ENCODE data around the gene PHB1.
A peak's percentile ranks its signal among the peaks of the same experiment; 100 is the strongest.
"Not testable (repeated sequence)": the region's sequence is repeated elsewhere in the genome, so short reads cannot be mapped to it uniquely, and the experiment has no call there.

Gene PHB1

DNA sequence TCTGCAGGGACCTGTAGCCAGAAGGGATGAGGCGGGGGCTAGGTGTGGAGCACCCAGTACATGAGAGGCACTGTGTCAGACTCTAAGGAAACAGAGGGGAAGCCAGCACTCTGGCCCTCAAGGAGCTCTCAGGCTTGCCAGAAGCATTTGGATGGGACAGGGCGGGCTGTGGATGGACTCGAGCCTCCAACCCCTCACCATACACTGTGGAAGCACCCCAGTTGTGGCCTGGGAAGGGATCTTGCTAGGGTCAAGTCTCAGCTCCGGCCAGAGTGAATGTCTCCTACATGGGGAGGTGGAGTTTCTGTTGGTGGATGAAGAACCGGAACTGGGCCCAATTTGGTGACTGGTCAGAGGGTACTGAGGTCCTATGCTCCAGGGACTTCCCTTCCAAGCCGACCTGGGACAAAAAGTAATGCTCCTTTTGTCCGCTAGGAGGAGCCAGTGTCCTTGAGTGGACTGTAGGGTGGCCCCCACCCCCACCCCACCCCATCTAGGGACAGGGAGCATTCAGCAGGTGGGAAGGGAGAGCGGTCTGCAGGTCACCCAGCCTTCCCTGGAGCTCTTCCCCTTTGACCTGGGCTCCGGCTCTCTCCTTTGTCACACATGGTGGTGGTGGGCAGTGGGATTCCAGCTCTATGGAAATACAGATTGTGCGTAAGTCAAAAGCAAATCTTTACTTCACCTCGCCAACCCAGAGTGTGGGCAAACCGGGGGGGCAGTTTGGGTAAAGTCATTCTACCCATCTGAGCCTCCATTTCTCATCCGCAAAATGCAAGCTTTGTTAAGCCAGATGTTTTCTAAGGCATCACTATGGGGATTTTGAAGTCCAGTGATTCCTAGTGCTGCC lies 20.4 kb upstream of the PHB1 start:
- no peaks in the 10 kb centered on the region for H3K9me3 Mint-ChIP-seq
- no peaks in the 10 kb centered on the region for H3K36me3 Mint-ChIP-seq (ENCODE audit: low read depth)
- TF ChIP-seq, protein P1, sequence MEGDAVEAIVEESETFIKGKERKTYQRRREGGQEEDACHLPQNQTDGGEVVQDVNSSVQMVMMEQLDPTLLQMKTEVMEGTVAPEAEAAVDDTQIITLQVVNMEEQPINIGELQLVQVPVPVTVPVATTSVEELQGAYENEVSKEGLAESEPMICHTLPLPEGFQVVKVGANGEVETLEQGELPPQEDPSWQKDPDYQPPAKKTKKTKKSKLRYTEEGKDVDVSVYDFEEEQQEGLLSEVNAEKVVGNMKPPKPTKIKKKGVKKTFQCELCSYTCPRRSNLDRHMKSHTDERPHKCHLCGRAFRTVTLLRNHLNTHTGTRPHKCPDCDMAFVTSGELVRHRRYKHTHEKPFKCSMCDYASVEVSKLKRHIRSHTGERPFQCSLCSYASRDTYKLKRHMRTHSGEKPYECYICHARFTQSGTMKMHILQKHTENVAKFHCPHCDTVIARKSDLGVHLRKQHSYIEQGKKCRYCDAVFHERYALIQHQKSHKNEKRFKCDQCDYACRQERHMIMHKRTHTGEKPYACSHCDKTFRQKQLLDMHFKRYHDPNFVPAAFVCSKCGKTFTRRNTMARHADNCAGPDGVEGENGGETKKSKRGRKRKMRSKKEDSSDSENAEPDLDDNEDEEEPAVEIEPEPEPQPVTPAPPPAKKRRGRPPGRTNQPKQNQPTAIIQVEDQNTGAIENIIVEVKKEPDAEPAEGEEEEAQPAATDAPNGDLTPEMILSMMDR (IDR thresholded peaks at IDR 0.05; ENCODE audit: unreplicated experiment in 3 of 3), result peak; percentile 77 to 82 (median 80)
- no peak overlapping the region for H3K4me3 Mint-ChIP-seq
- peaks cover 46% of the 10 kb centered on the region for H3K4me1 Mint-ChIP-seq
- peak overlapping the region in 2 of 3 experiments; percentile 1 to 50 for H3K27ac Mint-ChIP-seq
- H3K27me3 Mint-ChIP-seq (ENCODE audit: low read depth), result peaks cover 16% of the 10 kb centered on the region

GRCh38 chr17:49433000-49433694 lies 18.5 kb upstream of the PHB1 start:
- Mint-ChIP-seq H3K9me3 (no peaks in the 10 kb centered on the region), H3K4me3 (no peak overlapping the region), H3K27me3 (ENCODE audit: low read depth) (peaks cover 16% of the 10 kb centered on the region), H3K4me1 (peaks cover 27% of the 10 kb centered on the region), H3K27ac (no peak overlapping the region), H3K36me3 (ENCODE audit: low read depth) (no peaks in the 10 kb centered on the region)
- TF ChIP-seq, protein P1 (IDR thresholded peaks at IDR 0.05; ENCODE audit: unreplicated experiment in 3 of 3), result no peak

DNA sequence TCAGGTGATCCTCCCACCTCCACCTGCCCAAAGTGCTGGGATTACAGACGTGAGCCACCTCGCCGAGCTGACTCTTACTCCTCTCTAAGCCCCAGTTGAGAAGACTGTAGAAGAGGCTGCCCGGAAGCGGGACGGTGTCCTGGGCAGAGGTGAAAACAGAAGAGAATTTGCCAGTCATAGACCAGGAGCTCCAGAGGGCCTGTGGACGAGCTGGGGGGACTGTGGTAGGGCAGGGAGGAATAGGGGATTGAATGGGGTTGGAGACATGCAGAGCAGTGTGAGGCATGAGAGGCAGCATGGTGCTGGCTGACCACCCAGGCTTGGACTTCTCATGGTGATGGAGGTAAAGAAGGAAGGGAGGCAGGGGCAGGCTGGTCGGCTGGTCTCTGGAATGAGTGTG lies 17.1 kb upstream of the PHB1 start:
- Mint-ChIP-seq H3K36me3 (ENCODE audit: low read depth) (no peaks in the 10 kb centered on the region), H3K4me3 (no peak overlapping the region), H3K9me3 (peaks cover under 1% of the 10 kb centered on the region), H3K27me3 (ENCODE audit: low read depth) (peaks cover 5% of the 10 kb centered on the region), H3K27ac (no peak overlapping the region), H3K4me1 (peaks cover 15% of the 10 kb centered on the region)
- TF ChIP-seq, protein P1 (IDR thresholded peaks at IDR 0.05; ENCODE audit: unreplicated experiment in 3 of 3), result no peak

GRCh38 chr17:49425004-49425286 lies 10.3 kb upstream of the PHB1 start:
- Mint-ChIP-seq H3K4me3 (no peak overlapping the region), H3K27me3 (ENCODE audit: low read depth) (no peaks in the 10 kb centered on the region), H3K27ac (peak overlapping the region in 1 of 3 experiments; percentile 45), H3K4me1 (peaks cover 6% of the 10 kb centered on the region), H3K9me3 (peaks cover 32% of the 10 kb centered on the region), H3K36me3 (ENCODE audit: low read depth) (peaks cover 5% of the 10 kb centered on the region)
- TF ChIP-seq, protein P1 (IDR thresholded peaks at IDR 0.05; ENCODE audit: unreplicated experiment in 3 of 3), result no peak

- H3K36me3 Mint-ChIP-seq (ENCODE audit: low read depth); H3K4me3 Mint-ChIP-seq; H3K27me3 Mint-ChIP-seq (ENCODE audit: low read depth); H3K4me1 Mint-ChIP-seq: not testable (repeated sequence)
- peak overlapping the region in 1 of 3 experiments; percentile 45 for H3K27ac Mint-ChIP-seq
- peaks cover 32% of the 10 kb centered on the region for H3K9me3 Mint-ChIP-seq
These were observed 9.8 kb upstream of the PHB1 start for GRCh38 chr17:49424276-49425003.

- Mint-ChIP-seq H3K27ac (no peak overlapping the region), H3K36me3 (ENCODE audit: low read depth) (peaks cover 5% of the 10 kb centered on the region), H3K9me3 (peaks cover 32% of the 10 kb centered on the region), H3K4me3 (no peak overlapping the region), H3K27me3 (ENCODE audit: low read depth) (no peaks in the 10 kb centered on the region), H3K4me1 (peaks cover 6% of the 10 kb centered on the region)
- TF ChIP-seq, protein P1 (IDR thresholded peaks at IDR 0.05; ENCODE audit: unreplicated experiment in 3 of 3), result no peak
These were observed 8.0 kb upstream of the PHB1 start for GRCh38 chr17:49422714-49423113.

DNA sequence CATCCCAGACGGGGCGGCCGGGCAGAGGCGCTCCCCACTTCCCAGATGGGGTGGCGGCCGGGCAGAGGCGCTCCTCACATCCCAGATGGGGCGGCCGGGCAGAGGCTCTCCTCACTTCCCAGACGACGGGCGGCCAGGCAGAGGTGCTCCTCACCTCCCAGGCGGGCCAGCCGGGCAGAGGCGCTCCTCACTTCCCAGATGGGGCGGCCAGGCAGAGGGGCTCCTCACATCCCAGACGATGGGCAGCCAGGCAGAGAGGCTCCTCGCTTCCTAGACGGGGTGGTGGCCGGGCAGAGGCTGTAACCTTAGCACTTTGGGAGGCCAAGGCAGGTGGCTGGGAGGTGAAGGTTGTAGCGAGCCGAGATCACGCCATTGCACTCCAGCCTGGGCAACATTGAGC lies 5.1 kb upstream of the PHB1 start:
- not testable (repeated sequence) for H3K27ac Mint-ChIP-seq

DNA sequence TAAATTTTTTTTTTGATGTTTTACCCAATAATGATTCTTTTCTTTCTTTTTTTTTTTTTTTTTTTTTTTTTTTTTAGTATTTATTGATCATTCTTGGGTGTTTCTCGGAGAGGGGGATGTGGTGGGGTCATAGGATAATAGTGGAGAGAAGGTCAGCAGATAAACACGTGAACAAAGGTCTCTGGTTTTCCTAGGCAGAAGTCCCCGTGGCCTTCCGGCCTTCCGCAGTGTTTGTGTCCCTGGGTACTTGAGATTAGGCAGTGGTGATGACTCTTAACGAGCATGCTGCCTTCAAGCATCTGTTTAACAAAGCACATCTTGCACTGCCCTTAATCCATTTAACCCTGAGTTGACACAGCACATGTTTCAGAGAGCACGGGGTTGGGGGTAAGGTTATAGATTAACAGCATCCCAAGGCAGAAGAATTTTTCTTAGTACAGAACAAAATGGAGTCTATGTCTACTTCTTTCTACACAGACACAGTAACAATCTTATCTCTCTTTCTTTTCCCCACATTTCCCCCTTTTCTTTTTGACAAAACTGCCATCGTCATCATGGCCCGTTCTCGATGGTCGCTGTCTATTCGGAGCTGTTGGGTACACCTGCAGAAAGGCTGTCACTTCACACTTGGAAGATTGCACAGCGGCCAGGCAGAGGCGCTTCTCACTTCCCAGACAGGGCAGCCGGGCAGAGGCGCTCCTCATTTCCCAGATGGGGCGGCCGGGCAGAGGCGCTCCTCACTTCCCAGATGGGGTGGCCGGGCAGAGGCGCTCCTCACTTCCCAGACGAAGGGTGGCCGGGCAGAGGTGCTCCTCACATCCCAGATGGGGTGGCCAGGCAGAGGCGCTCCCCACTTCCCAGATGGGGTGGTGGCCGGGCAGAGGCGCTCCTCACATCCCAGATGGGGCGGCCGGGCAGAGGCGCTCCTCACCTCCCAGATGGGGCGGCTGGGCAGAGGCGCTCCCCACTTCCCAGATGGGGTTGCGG lies 4.4 kb upstream of the PHB1 start:
- Mint-ChIP-seq H3K9me3 (peaks cover 23% of the 10 kb centered on the region), H3K4me1 (peaks cover 11% of the 10 kb centered on the region)
- not testable (repeated sequence) for H3K36me3 Mint-ChIP-seq (ENCODE audit: low read depth); H3K27ac Mint-ChIP-seq; H3K27me3 Mint-ChIP-seq (ENCODE audit: low read depth); H3K4me3 Mint-ChIP-seq

More for the DNA sequence above, 5.1 kb upstream of the PHB1 start:
- not testable (repeated sequence) for H3K4me3 Mint-ChIP-seq; H3K36me3 Mint-ChIP-seq (ENCODE audit: low read depth); H3K27me3 Mint-ChIP-seq (ENCODE audit: low read depth)
- peaks cover 13% of the 10 kb centered on the region for H3K4me1 Mint-ChIP-seq
- peaks cover 27% of the 10 kb centered on the region for H3K9me3 Mint-ChIP-seq

Data from nephron (organoid).